HG03108 (cell line): ENCODE results near the gene SCAPER.
"Not testable (repeated sequence)": the region's sequence is repeated elsewhere in the genome, so short reads cannot be mapped to it uniquely, and the experiment has no call there.

Source experiments
- ATAC-seq: cut with Tn5 transposase; IDR thresholded peaks from one replicate; pipeline ENCODE4 v1.9.1; 2021; ENCODE audit warnings: moderate library complexity; ENCODE audit not compliant: unreplicated experiment

Gene SCAPER

DNA sequence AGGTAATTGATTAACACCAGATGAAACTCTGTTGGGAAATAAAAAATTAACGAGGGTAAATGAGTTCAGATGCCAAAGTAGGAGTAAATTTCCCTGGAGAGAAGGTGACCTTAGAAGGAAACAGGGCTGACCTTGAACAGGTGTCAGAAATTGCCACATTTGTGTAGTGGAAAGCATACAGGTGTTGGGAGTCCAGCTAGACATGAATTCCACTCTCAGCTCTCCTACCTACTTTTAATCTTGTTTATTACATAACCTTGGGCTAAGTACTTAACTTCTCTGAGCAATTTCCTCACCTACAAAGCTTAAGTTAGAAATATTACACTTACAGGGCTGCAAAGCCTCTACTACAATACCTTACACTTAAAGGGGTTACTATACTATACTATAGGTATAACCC lies 472.5 kb downstream of the SCAPER start:
- no peak for ATAC-seq

DNA sequence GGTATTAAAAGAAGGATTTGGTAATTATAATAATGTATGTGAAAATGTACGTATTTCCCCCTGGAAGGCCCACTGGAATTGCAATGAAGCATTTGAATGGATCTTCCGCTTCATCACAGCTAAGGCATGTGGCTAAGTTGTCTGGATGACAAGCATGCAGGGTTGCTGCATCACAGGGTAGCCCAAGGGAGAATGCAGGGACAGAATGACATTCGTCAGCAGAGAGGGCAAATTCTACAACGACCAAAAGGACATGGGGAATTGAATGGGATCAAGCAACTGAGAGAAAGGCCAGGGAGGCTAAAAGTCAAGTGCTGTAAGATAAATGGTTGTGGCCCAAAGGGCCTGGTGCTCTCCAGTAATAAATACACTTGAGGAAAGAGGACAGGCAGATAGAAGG lies 473.2 kb downstream of the SCAPER start:
- no peak for ATAC-seq

DNA sequence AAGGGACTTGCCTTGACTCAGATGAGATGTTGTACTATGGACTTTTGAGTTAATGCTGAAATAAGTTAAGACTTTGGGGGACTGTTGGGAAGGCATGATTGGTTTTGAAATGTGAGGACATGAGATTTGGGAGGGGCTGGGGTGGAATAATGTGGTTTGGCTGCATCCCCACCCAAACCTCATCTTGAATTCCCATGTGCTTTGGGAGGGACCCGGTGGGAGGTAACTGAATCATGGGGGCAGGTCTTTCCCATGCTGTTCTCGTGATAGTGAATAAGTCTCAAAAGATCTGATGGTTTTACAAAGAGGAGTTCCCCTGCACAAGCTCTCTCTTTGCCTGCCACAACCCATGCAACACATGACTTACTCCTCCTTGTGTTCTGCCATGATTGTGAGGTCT lies 474.4 kb downstream of the SCAPER start:
- not testable (repeated sequence) for ATAC-seq

DNA sequence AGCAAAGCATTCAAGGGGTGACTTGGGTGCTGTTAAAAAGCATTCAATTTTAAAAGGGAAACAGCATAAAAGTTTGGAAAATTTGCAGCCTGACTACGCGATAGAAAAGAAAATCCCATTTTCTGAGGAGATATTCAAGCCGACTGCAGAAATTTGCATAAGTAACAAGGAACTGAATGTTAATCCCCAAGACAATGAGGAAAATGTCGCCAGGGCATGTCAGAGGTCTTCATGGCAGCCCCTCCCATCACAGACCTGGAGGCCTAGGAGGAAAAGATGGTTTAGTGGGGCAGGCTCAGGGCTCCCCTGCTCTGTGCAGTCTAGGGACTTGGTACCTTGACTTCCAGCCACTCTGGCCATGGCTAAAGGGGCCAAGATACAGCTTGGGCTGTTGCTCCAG lies 475.5 kb downstream of the SCAPER start:
- ATAC-seq, result no peak

DNA sequence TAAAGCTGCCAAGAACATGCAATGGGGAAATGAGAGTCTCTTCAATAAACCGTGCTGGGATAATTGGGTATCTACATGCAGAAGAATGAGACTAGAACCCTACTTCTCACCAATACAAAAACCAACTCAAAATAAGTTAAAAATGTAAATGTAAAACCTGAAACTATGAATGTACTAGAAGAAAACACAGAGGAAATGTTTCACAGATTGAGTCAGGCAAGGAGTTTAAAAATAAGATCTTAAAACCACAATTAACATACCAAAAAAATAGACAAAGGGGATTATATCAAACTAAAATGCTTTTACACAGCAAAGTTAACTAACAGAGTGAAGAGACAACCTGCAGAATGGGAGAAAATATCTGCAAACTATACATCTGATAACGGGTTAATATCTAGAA lies 478.2 kb downstream of the SCAPER start:
- ATAC-seq, result no peak

DNA sequence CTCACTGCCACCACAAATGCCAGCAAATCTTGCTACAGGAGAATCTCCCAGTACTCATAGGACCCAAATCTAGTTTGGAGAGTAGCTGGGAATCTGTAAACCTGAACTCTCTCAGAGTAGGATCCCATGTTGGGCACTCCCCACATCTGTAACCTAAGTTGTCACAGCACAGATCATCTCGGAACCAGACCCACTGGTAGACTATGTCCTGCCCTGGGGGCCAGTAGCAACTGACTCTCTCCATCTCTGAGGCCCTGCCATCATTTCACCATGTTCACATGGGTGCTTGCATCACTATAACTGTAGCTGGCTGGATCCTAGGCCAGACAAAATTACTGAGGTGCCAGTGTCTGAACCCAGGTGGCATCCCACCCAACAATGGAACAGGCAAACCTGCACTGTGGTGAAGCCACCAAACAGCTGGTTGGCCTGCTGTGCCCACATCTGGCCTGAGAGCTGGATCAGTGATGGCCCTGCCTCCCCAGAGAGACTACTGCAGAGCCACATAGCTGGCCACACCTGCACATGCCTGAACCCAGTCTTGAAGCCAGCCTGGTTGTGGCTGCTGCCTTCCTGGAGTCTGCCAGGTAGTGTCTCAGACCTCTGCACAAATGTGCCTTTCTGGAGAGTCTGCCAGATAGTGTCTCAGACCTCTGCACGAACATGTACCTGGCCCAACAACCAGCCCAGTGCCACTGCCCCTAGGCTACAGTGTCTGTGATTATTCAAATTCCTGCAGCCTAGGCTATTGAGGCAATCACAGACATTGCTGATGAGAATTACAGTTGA lies 486.6 kb downstream of the SCAPER start:
- ATAC-seq, result no peak

DNA sequence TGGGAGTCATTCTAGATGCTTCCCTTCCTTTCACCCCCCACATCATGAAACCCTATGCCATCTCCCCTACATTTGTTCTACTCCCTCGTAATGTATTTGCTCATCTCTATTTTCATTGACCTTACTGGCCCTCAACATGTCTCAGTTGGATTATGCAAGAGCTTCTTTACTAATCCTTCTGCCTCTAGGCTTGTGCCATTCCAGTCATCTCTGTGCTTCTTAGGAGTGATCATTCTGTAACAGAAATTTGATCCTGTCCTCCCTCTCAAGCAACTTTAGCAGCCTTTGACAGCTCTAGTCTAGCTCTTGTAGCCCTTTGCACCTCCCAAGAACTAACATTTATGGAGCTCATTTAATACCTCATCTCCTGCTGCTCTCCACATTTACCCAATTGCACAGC lies 503.9 kb downstream of the SCAPER start:
- no peak for ATAC-seq

DNA sequence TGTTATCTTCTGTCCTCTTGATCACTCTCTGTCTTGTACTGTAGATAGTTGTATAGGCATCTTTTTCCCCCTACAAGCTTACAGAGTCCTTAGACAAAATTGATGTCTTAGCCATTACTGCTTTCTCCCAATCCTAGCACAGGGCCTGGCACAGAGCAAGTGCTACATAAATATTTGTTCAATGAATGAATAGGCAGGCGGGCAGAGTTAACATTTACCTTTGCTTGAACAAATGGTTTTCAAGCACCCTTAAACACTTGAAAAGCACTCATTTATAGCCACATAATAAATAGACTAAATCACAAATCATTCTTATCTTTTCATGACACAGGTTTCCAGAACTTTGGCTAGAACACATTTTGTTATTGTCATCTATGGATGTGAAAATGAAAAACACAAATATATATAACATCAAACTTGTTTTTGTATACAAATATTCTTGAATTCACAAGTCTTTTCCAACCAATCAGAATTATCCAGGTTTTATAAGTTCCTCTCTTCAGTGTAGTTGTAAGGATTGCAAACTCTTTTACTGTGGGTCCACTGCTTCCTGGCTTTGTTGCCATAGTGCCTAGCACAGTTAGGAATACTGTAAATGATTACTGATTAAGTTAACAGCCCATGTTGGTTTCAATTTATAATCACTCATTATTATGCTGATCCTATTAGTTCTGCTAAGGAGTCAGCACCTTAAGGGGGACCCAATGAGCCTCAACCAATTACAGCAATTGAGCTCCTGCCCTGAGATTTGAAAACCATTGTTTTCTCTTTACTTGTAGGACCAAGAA lies 506.6 kb downstream of the SCAPER start:
- no peak for ATAC-seq

DNA sequence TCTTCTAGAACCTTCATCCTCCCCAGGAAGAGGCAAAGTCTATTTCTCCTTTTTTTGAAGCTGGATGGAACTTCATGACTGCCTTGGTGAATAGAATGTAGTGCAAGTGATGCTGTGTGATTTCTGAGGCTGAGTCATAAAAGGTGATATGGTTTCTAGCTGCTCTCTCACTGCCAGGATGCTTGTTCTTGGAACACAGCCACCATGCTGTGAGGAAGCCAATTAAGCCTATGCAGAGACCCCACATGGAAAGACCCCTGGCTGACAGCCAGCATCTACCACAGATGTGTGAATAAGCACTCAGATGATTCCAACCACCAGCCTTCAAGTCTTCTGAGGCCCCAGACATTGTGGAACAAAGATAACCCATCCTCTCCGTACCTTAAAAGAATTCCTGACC lies 511.5 kb downstream of the SCAPER start:
- no peak for ATAC-seq

DNA sequence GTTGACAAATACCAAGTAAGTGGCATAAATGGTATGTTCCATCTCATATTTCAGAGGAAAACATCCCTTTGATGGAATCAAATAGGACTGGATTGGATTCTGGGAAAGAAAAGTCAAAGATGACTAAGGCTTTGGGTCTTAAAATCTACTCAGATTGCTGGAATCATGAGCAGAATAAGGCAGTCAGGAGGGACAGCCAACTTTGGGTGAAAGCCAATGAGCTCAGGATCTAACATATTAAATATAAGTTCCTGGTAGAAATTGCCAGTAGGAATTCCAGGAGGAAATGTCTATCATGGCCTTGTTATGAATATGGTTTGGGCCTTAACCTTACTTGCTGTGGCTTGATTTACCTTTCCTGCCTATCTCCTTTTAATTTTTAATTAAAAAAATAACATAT lies 513.3 kb downstream of the SCAPER start:
- ATAC-seq, result no peak

DNA sequence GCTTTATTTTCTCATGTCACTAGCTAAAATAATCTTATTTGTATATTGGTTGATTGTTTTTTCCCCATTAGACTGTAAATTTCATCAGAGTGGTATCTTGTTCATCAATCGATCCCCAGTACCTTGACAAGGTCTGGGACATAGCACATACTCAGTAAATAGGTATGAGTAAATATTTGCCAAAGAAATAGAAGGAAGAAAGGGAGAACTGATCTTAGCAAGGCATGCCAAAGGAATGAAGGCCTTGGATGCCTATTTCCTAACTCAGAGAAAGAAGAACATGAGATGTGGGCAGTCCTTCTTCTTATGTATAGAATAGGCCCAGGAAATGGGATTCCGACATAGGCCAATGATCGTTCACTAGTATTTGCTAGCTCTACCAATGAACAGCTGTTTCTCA lies 513.8 kb downstream of the SCAPER start:
- ATAC-seq, result no peak

DNA sequence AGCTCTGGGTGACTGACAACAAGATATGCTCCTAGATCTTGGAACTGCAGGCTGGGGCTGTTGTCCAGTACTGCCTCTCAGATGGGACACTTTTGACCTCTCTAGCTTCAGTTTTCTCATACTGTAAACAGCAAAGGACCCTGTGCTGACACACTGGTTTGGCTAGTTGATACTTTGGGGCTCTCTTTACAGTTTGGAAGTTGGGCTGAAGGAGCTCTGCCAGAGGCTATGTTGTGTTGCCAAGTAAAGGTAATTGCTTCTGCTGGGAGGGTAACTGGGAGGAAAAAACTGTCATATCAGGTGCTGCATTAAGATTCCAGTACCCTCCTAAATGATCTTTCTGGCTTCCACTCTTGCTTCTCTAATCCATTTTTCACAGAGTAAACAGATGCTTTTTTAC lies 514.6 kb downstream of the SCAPER start:
- no peak for ATAC-seq

DNA sequence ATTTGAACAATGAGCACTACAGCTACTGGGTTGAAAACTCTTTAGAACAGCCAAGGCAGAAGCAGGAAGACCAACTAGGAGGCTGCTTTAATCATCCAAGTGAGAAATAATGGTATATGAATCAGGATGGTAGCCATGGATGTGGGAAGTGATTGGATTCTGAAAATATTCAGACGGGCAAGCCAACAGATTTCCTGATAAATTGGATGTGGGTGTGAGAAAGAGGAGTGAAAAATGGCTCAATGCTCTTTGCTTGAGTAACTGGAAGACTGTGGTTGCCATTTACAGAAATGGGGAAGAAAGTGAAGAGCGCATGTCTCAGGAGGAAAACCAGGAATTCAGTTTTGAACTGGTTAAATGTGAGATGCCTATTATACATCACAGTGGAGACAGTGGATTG lies 518.2 kb downstream of the SCAPER start:
- no peak for ATAC-seq

DNA sequence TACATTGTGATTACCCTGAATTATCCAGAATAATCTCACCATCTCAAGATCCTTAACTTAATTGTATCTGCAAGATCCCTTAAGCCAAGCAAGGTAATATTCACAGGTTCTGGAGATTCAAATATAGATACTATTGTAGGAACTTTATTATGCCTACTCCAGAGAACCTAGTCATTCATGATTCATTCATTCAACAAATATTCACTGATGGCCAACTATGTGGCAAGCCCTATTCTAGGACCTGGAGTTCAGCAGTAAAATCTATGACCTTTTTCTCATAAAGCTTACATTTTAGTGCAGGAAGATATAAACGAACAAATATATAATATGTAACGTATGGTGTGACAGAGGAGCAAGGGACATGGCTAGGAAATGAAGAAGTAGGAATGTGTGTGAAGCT lies 519.0 kb downstream of the SCAPER start:
- no peak for ATAC-seq

DNA sequence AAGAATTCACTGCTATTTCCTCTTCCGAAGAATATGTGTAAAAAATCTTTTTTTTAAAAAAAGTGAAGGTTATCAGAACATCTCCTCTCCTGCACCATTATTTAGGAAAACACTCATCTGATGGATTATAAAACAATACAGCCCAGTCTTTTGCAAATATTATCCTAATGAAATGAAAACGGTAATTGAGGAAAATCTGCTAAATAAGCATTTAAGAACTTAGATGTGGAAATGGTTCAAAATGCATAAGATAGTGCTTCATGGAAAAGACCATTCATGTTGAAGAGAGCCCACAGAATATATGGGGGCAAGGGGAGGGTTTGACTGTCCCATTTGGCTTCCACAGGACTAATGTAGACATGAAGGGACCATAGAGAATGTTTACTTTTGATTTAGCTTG lies 520.7 kb downstream of the SCAPER start:
- no peak for ATAC-seq

DNA sequence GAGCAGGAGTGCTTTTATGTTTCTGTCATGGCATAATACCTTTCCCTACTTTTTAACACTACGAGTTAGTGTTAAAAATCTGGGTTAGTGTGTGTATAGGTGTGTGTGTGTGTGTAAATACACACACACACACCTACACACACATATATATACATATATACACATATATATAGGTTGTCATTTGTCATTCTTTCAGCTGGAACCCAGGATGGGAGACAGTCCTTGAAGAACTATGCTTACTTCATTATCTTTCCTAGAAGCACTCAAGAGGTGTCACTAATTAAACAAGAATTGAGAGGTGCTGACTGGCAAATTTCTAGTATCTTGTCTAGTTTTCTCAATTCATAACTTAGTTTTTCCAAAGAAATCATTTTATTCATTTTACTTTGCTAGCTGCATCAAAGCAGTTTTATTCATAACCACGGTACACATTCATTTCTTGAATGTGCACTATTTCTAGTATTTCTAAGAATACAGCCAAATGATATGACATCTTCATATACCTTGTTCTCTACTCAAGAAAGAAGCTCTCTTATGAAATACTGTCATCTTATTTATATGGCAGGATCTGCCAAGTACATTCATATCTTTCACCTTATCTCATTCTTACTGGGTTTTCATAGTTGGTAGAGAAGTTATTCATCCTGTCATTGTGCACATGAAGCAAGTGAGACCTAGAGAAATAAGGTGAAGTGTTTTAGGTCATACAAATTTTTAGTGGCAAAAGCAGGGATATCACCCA lies 522.0 kb downstream of the SCAPER start:
- no peak for ATAC-seq

DNA sequence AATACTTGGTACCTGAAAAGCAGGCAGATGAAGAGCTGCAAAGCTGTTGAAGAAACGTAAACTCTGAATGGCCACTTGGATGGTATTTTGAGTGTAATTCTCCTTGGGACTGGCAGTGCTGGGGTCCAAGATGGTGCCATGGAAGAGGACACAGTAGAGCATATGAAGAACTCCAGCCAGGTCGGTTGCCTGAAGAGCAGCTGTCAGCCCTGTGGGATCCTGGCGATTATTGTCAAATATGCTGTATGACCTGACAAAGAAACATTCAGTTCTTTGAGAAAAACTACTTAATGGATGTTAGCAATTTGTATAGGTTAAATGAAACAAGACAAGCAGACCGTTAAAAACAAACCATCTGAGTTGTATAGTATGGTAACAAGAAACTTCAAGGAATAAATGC lies 523.8 kb downstream of the SCAPER start:
- ATAC-seq, result no peak

DNA sequence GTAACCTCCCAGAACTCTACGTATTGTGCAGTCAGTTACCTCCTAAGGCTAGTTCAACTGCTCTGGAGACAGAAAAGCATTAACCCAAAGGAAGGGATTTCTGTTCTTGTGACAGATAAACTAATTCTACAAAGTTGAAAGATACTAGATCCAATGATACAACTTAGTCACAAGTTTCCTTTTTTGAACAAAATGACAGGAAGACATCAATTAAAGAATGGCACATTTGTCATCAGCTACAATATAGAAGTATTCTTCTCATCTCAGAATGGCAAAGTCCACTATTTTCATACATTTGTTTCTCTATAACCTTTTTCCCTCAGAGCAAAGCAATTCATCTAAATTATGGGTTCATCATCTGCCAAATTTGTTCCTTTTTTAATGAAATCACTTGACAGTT lies 524.9 kb downstream of the SCAPER start:
- no peak for ATAC-seq

DNA sequence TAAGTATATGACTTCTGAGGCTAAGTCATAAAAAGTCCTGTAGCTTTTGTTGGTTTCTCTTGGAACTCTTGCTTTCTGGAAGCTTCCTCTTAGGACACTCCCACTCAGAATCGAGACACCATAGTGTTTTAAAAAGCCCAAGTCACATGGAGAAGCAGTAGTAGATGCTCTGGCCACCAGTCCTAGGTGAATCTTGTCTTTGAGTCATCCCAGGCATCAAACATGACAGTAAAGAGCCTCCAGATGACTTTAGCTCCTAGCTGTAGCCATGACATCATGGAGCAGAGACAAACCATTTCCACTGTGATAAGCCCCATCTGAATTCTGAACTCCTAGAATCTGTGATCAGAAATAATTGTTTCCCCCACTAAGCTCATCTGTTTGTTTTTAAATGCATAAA lies 526.4 kb downstream of the SCAPER start:
- ATAC-seq, result no peak

DNA sequence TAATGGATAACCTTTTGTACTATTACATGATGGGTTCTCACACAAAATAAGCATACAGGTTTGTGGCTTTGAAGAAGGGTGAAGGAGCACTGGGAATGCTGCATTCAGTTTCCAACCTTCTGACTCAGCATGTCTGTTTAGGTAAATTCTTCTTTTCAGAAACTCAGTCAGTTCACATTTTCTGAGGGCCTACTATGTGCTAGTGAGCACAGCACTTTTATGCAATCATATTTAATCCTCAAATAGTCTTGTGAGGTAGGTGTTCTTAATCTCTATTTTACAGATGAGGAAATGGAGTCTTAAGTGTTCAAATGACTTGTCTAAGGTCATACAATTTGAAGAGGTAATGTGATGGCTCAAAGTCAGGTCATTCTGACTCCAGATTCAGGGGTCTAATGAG lies 527.4 kb downstream of the SCAPER start:
- no peak for ATAC-seq

DNA sequence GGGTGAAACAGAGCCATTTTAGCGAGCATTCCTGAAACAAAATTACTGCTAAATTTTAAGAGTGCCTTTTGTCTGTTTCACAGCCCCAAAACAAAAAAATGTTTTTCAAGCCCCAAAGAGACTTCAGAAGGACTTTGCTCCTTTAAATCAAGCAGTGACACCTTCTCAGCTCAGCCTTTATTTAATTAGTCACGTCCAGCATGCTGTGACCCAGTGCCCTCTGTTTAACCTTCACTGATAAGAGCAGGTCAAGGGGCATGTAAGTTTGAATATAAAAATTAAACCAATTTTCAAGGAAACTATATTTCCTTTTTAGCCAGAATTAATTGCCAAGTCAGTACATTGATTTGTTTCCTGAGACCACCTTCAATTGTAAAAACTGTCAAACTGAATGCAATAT lies 527.9 kb downstream of the SCAPER start:
- no peak for ATAC-seq

DNA sequence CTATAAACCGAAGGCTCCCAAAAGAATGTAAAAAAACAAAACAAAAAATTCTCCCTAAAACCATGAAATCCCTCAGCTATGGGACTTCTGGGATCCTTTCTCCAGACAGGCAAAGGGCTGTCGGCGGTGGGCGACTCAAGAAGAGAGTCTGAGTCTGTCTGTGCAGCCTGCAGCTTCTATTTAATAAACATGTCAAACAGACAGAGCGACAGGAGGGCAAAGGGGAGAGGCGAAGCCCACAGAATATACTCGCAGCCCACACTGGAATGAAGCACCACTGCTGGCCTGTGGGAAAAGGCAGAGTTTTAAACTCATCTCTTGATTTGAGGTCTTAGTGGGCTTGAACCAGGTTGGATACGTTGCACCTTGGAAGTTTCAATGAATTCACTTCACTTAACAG lies 528.3 kb downstream of the SCAPER start:
- ATAC-seq, result no peak
